Liver (tissue), 9 donors: Measurements from ENCODE around the gene INSR. TPM values are rescaled to one million over a fixed set of nuclear protein-coding genes. Genes with fewer than 3 reads are reported as not detected.

ENCODE experiments used
- DNase-seq: peaks from one replicate; pipeline ENCODE4 v3.0.0-alpha.2; 2017; ENCODE audit warnings: low spot score
- H3K27ac ChIP-seq, 2 donors: one replicate each; pipeline ENCODE4 v1.7.0; 2013; ENCODE audit warnings: inconsistent platforms in 2 of 2, low read length in 2 of 2, control low read depth in 1 of 2, low read depth in 1 of 2, mild to moderate bottlenecking in 1 of 2
- H3K27me3 ChIP-seq, 4 donors: one replicate each; pipeline versions ENCODE4 v1.6.1 to v1.7.0; 2013; ENCODE audit warnings: low read length in 3 of 4, inconsistent platforms in 1 of 4, mild to moderate bottlenecking in 1 of 4, moderate library complexity in 1 of 4; ENCODE audit not compliant: control insufficient read depth in 4 of 4, insufficient read depth in 4 of 4
- H3K36me3 ChIP-seq, 4 donors: one replicate each; pipeline versions ENCODE4 v1.6.1 to v1.7.0; 2013; ENCODE audit warnings: low read length in 3 of 4, mild to moderate bottlenecking in 3 of 4, low read depth in 1 of 4, moderate library complexity in 1 of 4; ENCODE audit not compliant: control insufficient read depth in 4 of 4, insufficient read depth in 3 of 4
- H3K4me1 ChIP-seq, 4 donors: one replicate each; pipeline versions ENCODE4 v1.6.1 to v1.7.0; 2013; ENCODE audit warnings: low read length in 3 of 4, mild to moderate bottlenecking in 3 of 4, moderate library complexity in 1 of 4; ENCODE audit not compliant: control insufficient read depth in 4 of 4, insufficient read depth in 4 of 4
- H3K4me3 ChIP-seq, 3 donors: one replicate each; pipeline versions ENCODE4 v1.6.1 to v1.7.0; 2013; ENCODE audit warnings: low read length in 3 of 3, control low read depth in 1 of 3, low read depth in 1 of 3, mild to moderate bottlenecking in 1 of 3
- H3K9ac ChIP-seq, 2 donors: one replicate each; pipeline ENCODE4 v1.7.0; 2013; ENCODE audit warnings: low read length in 2 of 2, mild to moderate bottlenecking in 2 of 2, moderate library complexity in 2 of 2, control low read depth in 1 of 2, low read depth in 1 of 2
- H3K9me3 ChIP-seq, 4 donors: one replicate each; pipeline versions ENCODE4 v1.6.1 to v1.7.0; 2013; ENCODE audit warnings: low read length in 3 of 4; ENCODE audit not compliant: control insufficient read depth in 4 of 4
- ATF3 ChIP-seq: IDR thresholded peaks from 2 replicates; pipeline ENCODE4 v1.6.1; 2016; ENCODE audit warnings: antibody characterized with exemption
- CTCF ChIP-seq: fragments of 150-350 bp; IDR thresholded peaks from 2 replicates; pipeline ENCODE4 v1.5.1; 2017; ENCODE audit warnings: improper control_type of control experiment, low read depth, low read length; ENCODE audit not compliant: missing input control
- EGR1 ChIP-seq, 2 donors: IDR thresholded peaks; 2 replicates each; pipeline ENCODE4 v1.6.1; 2016 to 2018; ENCODE audit warnings: antibody characterized with exemption in 2 of 2, low read depth in 2 of 2
- FOXA1 ChIP-seq: IDR thresholded peaks from 2 replicates; pipeline ENCODE4 v1.6.1; 2016; ENCODE audit warnings: antibody characterized with exemption
- FOXA2 ChIP-seq: IDR thresholded peaks from 2 replicates; pipeline ENCODE4 v1.6.1; 2016; ENCODE audit warnings: antibody characterized with exemption
- GABPA ChIP-seq, 2 donors: IDR thresholded peaks in 1 of 2; conservative IDR thresholded peaks in 1 of 2; 2 replicates each; pipeline ENCODE4 v1.6.1; 2016; ENCODE audit warnings: antibody characterized with exemption in 2 of 2, mild to moderate bottlenecking in 1 of 2, moderate library complexity in 1 of 2
- HNF4A ChIP-seq, 2 donors: conservative IDR thresholded peaks; 2 replicates each; pipeline ENCODE4 v1.6.1; 2016; ENCODE audit warnings: antibody characterized with exemption in 2 of 2, mild to moderate bottlenecking in 2 of 2
- HNF4G ChIP-seq: IDR thresholded peaks from 2 replicates; pipeline ENCODE4 v1.6.1; 2016; ENCODE audit warnings: antibody characterized with exemption
- JUND ChIP-seq, 2 donors: IDR thresholded peaks; 2 replicates each; pipeline ENCODE4 v1.6.1; 2016; ENCODE audit warnings: antibody characterized with exemption in 2 of 2
- MAX ChIP-seq: IDR thresholded peaks from 2 replicates; pipeline ENCODE4 v1.6.1; 2016; ENCODE audit warnings: antibody characterized with exemption
- NR2F2 ChIP-seq: IDR thresholded peaks from 2 replicates; pipeline ENCODE4 v1.6.1; 2016; ENCODE audit warnings: antibody characterized with exemption
- RAD21 ChIP-seq, 2 donors: IDR thresholded peaks; 2 replicates each; pipeline ENCODE4 v1.6.1; 2016; ENCODE audit warnings: antibody characterized with exemption in 2 of 2, mild to moderate bottlenecking in 2 of 2
- REST ChIP-seq: IDR thresholded peaks from 2 replicates; pipeline ENCODE4 v1.6.1; 2016; ENCODE audit warnings: antibody characterized with exemption, mild to moderate bottlenecking
- RXRA ChIP-seq, 2 donors: IDR thresholded peaks; 2 replicates each; pipeline ENCODE4 v1.6.1; 2017 to 2018; ENCODE audit warnings: antibody characterized with exemption in 2 of 2, mild to moderate bottlenecking in 1 of 2
- SP1 ChIP-seq: IDR thresholded peaks from 2 replicates; pipeline ENCODE4 v1.6.1; 2018; ENCODE audit warnings: antibody characterized with exemption, mild to moderate bottlenecking
- TAF1 ChIP-seq: conservative IDR thresholded peaks from 2 replicates; pipeline ENCODE4 v1.6.1; 2016; ENCODE audit warnings: antibody characterized with exemption, mild to moderate bottlenecking
- YY1 ChIP-seq: IDR thresholded peaks from 2 replicates; pipeline ENCODE4 v1.6.1; 2016; ENCODE audit warnings: antibody characterized with exemption, mild to moderate bottlenecking
- ZBTB33 ChIP-seq: IDR thresholded peaks from 2 replicates; pipeline ENCODE4 v1.6.1; 2016; ENCODE audit warnings: antibody characterized with exemption
- WGBS: extraction: QIAGEN DNeasy Blood & Tissue Kit; methylation state at CpG from one replicate; pipeline ENCODE4 v1.1.7; 2013; 5-methylcytosine and 5-hydroxymethylcytosine counted together
- polyA plus RNA-seq, 2 donors: library from polyadenylated mRNA; stranded (reverse) in 1 of 2; unstranded in 1 of 2; fragments of 200-250 nt in 1 of 2; fragments of >200 nt in 1 of 2; fragmentation: Nextera tagmentation in 1 of 2; extraction: Ambion mirVana in 1 of 2; gene quantifications; one replicate each; pipeline versions ENCODE4 v1.2.1 to v1.2.3, GENCODE V29; 2013 to 2015
- total RNA-seq, 2 donors: library from RNA; depleted of rRNA; stranded (reverse); fragments of >200 nt; gene quantifications; one replicate each; pipeline ENCODE4 v1.2.3, GENCODE V29; 2014
- donor health status: healthy.
- donor health status: healthy.
- donor health status: healthy.
- donor health status: healthy.
- donor health status: healthy.

Gene INSR
- total and polyA plus RNA-seq, 4 donors: 16.5 to 97.5 (median 50.8) TPM

GRCh38 chr19:7264858-7265257 lies 29.4 kb downstream of the INSR start:
- peaks cover 3 to 12% (median 9%) of the 10 kb centered on the region in 4 donors for H3K4me1 ChIP-seq
- DNase-seq: no peak
- H3K4me3 ChIP-seq: no peak overlapping the region
- H3K9me3 ChIP-seq: no peaks in the 10 kb centered on the region
- TF ChIP-seq RAD21 (IDR thresholded peaks at IDR 0.05): no peak
- TF ChIP-seq ATF3: no peak
- no peak for TF ChIP-seq ZBTB33
- TF ChIP-seq REST: no peak
- TF ChIP-seq MAX: no peak
- TF ChIP-seq FOXA2: no peak
- H3K27ac ChIP-seq: peak overlapping the region; percentile 19 to 34
- no peak overlapping the region for H3K9ac ChIP-seq
- 96% methylated on average over 4 of the region's 4 CpGs for WGBS
- no peaks in the 10 kb centered on the region for H3K27me3 ChIP-seq
- peaks cover 5 to 15% (median 8%) of the 10 kb centered on the region in 4 donors for H3K36me3 ChIP-seq

GRCh38 chr19:7263521-7263920 lies 30.7 kb downstream of the INSR start:
- no peak overlapping the region for H3K9ac ChIP-seq
- DNase-seq: no peak
- peaks cover 3 to 10% (median 6%) of the 10 kb centered on the region in 4 donors for H3K4me1 ChIP-seq
- no peak overlapping the region for H3K27ac ChIP-seq
- peaks cover 5 to 15% (median 8%) of the 10 kb centered on the region in 4 donors for H3K36me3 ChIP-seq
- no peak overlapping the region for H3K4me3 ChIP-seq
- no peaks in the 10 kb centered on the region for H3K27me3 ChIP-seq
- TF ChIP-seq YY1: no peak
- no peak for TF ChIP-seq RXRA (IDR thresholded peaks at IDR 0.05)
- no peak for TF ChIP-seq HNF4A (conservative IDR thresholded peaks at IDR 0.05)
- TF ChIP-seq SP1: no peak
- TF ChIP-seq NR2F2: no peak
- TF ChIP-seq MAX: no peak
- no peak for TF ChIP-seq HNF4G
- TF ChIP-seq FOXA2: no peak
- no peak for TF ChIP-seq CTCF
- no peak for TF ChIP-seq EGR1 (IDR thresholded peaks at IDR 0.05; ENCODE audit: low read depth in 2 of 2)
- no peak for TF ChIP-seq ATF3
- no peak for TF ChIP-seq FOXA1
- no peak for TF ChIP-seq JUND (IDR thresholded peaks at IDR 0.05)
- no peak for TF ChIP-seq RAD21 (IDR thresholded peaks at IDR 0.05)
- no peak for TF ChIP-seq GABPA (IDR thresholded peaks at IDR 0.05 in 1 of 2, conservative IDR thresholded peaks at IDR 0.05 in 1 of 2)
- TF ChIP-seq REST: no peak
- TF ChIP-seq TAF1: no peak
- no peaks in the 10 kb centered on the region for H3K9me3 ChIP-seq
- WGBS: 81% methylated on average over 5 of the region's 5 CpGs
